Activated T-cell treated with anti-CD3 and anti-CD28 coated beads, Interleukin-2, amount 50 U/mL, for 72 hours (primary cell): Measurements from ENCODE around the gene HTR7. TPM values are rescaled to one million over a fixed set of nuclear protein-coding genes. Genes with fewer than 3 reads are reported as not detected.
A peak's percentile ranks its signal among the peaks of the same experiment; 100 is the strongest.
"Not testable (repeated sequence)": the region's sequence is repeated elsewhere in the genome, so short reads cannot be mapped to it uniquely, and the experiment has no call there.

ENCODE experiments used
- ATAC-seq, 2 donors: fragments of 150-1000 bp; cut with Tn5 transposase; replicated peaks in 1 of 2; 2 replicates each; pipeline ENCODE4 v1.10.0; 2021; ENCODE audit warnings: moderate library complexity in 2 of 2, mild to moderate bottlenecking in 1 of 2
- DNase-seq, 2 donors: peaks; one replicate each; pipeline ENCODE4 v3.0.0; 2021 to 2022; ENCODE audit warnings: mixed read lengths in 1 of 2
- H3K27ac Mint-ChIP-seq: one replicate; pipeline ENCODE4 v1.8.0; 2022; ENCODE audit warnings: mild to moderate bottlenecking, moderate library complexity, mixed read lengths
- H3K27me3 Mint-ChIP-seq: one replicate; pipeline ENCODE4 v1.8.0; 2022; ENCODE audit warnings: low read depth, mixed read lengths
- H3K36me3 Mint-ChIP-seq, 2 donors: one replicate each; pipeline ENCODE4 v1.8.0; 2022; ENCODE audit warnings: mixed read lengths in 2 of 2, mild to moderate bottlenecking in 1 of 2; ENCODE audit not compliant: insufficient read depth in 2 of 2
- H3K4me1 Mint-ChIP-seq: one replicate; pipeline ENCODE4 v1.8.0; 2022; ENCODE audit warnings: low read depth, mixed read lengths
- H3K4me3 Mint-ChIP-seq, 2 donors: one replicate each; pipeline ENCODE4 v1.8.0; 2022; ENCODE audit warnings: mild to moderate bottlenecking in 2 of 2, mixed read lengths in 2 of 2, moderate library complexity in 2 of 2
- H3K9me3 Mint-ChIP-seq, 2 donors: one replicate each; pipeline ENCODE4 v1.8.0; 2022; ENCODE audit warnings: mixed read lengths in 2 of 2
- total RNA-seq, 2 donors: library from RNA; stranded (reverse); gene quantifications; one replicate each; pipeline ENCODE4 v1.2.3, GENCODE V29; 2022

HTR7 gene
- total RNA-seq, 2 donors from 2014 or later: 0.09 to 0.10 TPM

DNA sequence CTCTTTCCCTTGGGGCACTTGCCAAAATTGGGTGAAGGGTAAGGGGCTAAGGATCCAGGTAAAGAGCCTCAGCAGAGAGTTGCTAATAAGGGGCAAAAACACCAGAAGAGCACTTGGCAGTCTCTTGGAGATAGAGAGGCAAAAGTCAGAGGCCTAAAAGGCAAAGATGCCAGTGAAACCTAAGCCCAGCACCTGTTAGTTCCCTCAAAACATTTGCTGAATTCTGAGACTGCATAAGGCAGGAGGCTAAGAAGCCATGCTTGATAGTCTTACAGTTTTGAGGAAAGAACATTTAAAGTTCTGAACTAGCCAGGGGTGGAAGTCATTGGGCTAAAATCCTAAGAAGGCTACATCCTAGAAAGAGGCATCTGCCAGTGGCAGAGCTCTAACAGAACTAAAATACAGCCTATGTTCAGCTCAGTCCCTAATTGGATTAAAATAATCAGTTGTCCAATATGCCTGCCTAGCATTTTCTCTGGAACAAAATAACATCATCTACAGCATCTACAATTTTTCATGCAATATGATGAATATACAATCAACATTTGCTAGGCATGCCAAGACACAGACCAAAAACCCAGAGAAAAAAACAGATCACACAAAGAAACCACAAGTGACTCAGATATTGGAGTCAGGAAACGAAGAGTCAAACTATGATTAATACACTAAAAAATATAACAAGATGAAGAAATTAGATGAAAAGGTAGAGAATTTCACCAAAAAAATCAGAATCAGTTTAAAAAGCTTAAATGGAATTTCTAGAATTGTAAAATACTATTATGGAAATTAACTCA lies 7.7 kb downstream of the HTR7 start:
- H3K4me3 Mint-ChIP-seq: no peak overlapping the region
- ATAC-seq (peak; percentile 26 to 44), DNase-seq (no peak)
- peaks cover 5 to 7% of the 10 kb centered on the region in 2 donors for H3K9me3 Mint-ChIP-seq
- no peak overlapping the region for H3K27ac Mint-ChIP-seq
- H3K4me1 Mint-ChIP-seq: peaks cover 16% of the 10 kb centered on the region
- H3K27me3 Mint-ChIP-seq: peaks cover 47% of the 10 kb centered on the region
- H3K36me3 Mint-ChIP-seq: peaks cover 13% of the 10 kb centered on the region in 2 donors

DNA sequence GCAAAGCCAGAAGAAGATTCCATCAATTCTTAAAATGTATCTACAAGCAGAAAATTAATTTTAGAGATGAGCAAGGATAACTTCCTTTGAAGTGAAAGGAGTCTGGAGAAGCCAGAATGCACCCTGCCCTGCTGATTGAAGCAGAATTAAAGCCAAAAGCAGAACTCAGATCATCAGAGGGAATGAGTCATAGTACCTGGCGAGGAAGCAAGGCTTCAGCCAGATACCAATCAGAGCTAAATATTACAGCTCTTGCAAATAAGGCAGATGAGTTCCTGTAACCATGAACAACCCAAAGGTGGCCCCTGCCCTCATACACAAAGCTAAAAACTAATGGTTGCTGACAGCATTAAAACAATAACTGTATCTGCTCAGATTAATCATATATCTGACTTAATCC lies 10.4 kb downstream of the HTR7 start:
- H3K36me3 Mint-ChIP-seq: peaks cover 13% of the 10 kb centered on the region in 2 donors
- no peak overlapping the region for H3K27ac Mint-ChIP-seq
- H3K4me3 Mint-ChIP-seq: no peak overlapping the region

DNA sequence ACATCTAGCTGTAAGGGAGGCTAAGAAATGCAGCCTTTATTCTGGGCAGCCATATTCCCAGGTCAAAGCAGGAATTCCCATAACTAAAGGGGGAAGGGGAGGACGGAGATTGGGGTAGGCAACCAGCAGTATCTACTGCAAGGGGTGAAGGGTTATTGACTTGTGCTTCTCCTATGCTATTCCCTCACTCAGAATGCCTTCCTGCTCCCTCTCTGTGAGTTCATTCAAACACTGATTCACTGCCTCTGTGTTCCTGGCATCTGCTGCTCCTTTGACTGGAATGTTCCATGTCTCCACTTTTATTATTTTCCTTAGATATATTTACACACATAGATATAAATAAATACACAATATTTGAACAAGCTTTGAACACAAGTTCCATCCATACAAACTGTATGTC lies 11.1 kb downstream of the HTR7 start:
- no peak overlapping the region for H3K27ac Mint-ChIP-seq
- peaks cover 11 to 13% of the 10 kb centered on the region in 2 donors for H3K36me3 Mint-ChIP-seq
- H3K9me3 Mint-ChIP-seq: peaks cover 5% of the 10 kb centered on the region in 2 donors
- H3K4me1 Mint-ChIP-seq: peaks cover 16% of the 10 kb centered on the region
- no peak overlapping the region for H3K4me3 Mint-ChIP-seq
- DNase-seq: no peak
- peaks cover 37% of the 10 kb centered on the region for H3K27me3 Mint-ChIP-seq
- ATAC-seq: no peak

More for the DNA sequence above, 10.4 kb downstream of the HTR7 start:
- H3K27me3 Mint-ChIP-seq: peaks cover 41% of the 10 kb centered on the region
- H3K9me3 Mint-ChIP-seq: peaks cover 5 to 7% of the 10 kb centered on the region in 2 donors
- ATAC-seq (peak; percentile 47 to 74), DNase-seq (no peak)
- peaks cover 16% of the 10 kb centered on the region for H3K4me1 Mint-ChIP-seq

DNA sequence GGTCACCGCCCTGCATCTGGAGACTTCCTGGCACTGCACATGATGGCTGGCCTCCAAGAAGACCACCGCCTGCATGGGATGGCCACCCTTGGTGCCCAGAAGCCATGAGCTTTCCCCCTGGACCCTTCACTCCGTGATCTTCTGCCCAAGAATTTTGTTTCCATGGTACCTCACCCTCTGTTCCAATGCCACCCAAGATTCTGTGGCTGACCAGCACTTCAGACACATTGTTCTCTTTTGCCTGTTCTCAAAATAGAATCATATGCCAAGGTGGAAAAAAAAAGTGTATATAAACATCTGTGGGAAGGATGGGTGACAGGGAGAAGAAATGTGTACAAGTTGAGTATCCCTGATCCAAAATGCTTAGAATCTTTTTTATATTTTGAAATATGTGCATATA lies 12.1 kb downstream of the HTR7 start:
- no peak for ATAC-seq
- Mint-ChIP-seq H3K9me3 (peaks cover 3 to 5% of the 10 kb centered on the region in 2 donors), H3K4me1 (peaks cover 16% of the 10 kb centered on the region), H3K27ac (no peak overlapping the region), H3K27me3 (peaks cover 37% of the 10 kb centered on the region), H3K4me3 (no peak overlapping the region), H3K36me3 (peaks cover 6 to 7% of the 10 kb centered on the region in 2 donors)
- DNase-seq: no peak

DNA sequence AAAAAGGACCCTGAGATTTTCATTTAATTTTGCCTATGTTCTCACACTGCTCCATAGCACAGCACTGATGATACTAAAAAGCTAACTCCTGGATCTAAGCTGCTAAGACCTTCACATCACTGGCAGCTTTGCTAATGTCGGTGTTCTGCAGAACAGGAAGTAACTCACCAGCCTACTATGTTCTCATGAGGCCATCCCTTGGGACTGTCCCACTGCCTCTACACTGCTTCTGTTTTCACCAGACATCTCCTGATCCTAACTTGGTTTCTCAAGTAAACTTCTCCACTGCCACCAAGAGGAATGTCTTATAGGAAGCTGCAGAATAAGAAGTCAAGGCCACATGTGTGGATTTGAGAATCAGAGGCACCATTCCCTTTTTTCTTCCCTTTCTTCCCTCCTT lies 15.1 kb downstream of the HTR7 start:
- Mint-ChIP-seq H3K27ac (no peak overlapping the region), H3K4me3 (no peak overlapping the region), H3K4me1 (peaks cover 8% of the 10 kb centered on the region), H3K27me3 (peaks cover 39% of the 10 kb centered on the region), H3K9me3 (no peaks in the 10 kb centered on the region), H3K36me3 (no peaks in the 10 kb centered on the region)
- DNase-seq (no peak), ATAC-seq (no peak)

DNA sequence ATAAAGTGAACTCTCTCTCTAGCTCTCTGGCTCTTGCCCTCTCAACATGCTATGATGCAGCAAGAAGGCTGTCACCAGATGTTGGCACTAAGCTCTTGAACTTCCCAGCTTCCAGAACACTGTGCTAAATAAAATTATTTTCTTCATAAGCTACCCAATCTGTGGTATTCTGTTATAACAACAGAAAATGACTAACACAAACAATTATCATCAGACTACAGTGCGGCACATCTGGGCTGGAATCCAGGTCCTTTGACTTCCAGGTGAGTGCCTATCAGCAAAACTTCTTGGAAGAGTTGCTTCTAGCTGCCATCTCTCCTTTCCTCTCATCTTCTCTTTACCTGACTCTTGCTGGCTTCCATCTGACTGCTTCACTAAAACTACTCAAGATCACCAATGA lies 20.4 kb downstream of the HTR7 start:
- H3K27ac Mint-ChIP-seq: no peak overlapping the region
- peaks cover 8% of the 10 kb centered on the region for H3K27me3 Mint-ChIP-seq
- no peaks in the 10 kb centered on the region for H3K4me1 Mint-ChIP-seq
- H3K9me3 Mint-ChIP-seq: no peaks in the 10 kb centered on the region
- DNase-seq: no peak
- H3K4me3 Mint-ChIP-seq: no peak overlapping the region
- ATAC-seq: no peak
- H3K36me3 Mint-ChIP-seq: no peaks in the 10 kb centered on the region

DNA sequence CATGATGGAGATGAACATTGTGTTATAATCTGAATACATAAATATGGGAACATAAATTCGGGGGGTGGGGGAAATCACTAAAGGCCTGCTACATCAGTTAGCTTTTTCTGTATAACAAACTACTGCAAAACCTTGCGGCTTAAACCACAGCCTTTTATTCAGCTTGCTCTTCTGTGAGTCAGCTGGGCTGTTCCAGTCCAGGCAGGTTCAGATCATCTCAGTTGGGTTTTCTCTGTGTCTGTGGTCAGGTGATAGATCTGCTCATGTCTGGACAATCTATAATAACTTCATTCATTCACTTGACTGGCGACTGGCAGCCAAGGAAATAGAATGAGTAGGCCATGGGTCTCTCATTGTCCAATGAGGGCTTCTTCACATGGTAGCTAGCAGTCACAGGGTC lies 23.5 kb downstream of the HTR7 start:
- DNase-seq (no peak), ATAC-seq (no peak)
- Mint-ChIP-seq H3K9me3 (no peaks in the 10 kb centered on the region), H3K27me3 (no peaks in the 10 kb centered on the region), H3K4me1 (no peaks in the 10 kb centered on the region), H3K36me3 (no peaks in the 10 kb centered on the region), H3K27ac (no peak overlapping the region), H3K4me3 (no peak overlapping the region)

DNA sequence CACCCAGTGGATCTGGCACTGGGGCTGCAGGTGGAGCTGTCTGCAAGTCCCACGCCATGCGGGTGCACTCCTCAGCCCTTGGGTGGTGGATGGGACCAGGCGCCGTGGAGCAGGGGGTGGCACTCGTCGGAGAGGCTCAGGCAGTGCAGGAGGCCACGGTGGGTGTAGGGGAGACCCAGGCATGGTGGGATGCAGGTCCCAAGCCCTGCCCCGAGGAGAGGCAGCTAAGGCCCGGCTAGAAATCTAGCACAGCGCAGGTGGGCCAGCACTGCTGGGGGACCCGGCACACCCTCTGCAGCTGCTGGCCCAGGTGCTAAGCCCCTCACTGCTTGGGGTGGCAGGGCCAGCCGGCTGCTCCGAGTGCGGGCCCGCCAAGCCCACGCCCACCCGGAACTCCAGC lies 25.7 kb downstream of the HTR7 start:
- Mint-ChIP-seq H3K4me3 (no peak overlapping the region), H3K27ac (no peak overlapping the region), H3K9me3 (no peaks in the 10 kb centered on the region), H3K4me1 (no peaks in the 10 kb centered on the region), H3K36me3 (no peaks in the 10 kb centered on the region), H3K27me3 (peaks cover 6% of the 10 kb centered on the region)
- DNase-seq (no peak), ATAC-seq (no peak)

DNA sequence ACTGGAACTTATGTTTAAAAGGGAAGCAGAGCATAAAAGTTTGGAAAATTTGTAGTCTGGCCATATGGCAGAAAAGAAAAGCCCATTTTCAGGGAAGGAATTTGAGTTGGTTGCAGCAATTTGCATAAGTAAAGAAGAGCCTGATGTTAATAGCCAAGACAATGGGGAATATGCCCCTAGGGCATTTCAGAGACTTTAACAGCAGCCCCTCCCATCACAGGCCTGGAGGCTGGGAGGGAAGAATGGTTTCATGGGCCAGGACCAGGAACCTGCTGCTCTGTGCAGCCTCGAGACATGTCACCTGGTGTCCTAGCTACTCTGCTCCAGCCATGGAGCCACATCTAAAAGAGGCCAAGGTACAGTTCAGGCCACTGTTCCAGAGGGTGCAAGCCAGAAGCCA lies 35.3 kb downstream of the HTR7 start:
- Mint-ChIP-seq H3K27ac (no peak overlapping the region), H3K9me3 (peaks cover 8 to 10% of the 10 kb centered on the region in 2 donors), H3K4me1 (no peaks in the 10 kb centered on the region), H3K27me3 (peaks cover 34% of the 10 kb centered on the region), H3K36me3 (peaks cover 2 to 5% of the 10 kb centered on the region in 2 donors), H3K4me3 (no peak overlapping the region)
- no peak for DNase-seq
- no peak for ATAC-seq

DNA sequence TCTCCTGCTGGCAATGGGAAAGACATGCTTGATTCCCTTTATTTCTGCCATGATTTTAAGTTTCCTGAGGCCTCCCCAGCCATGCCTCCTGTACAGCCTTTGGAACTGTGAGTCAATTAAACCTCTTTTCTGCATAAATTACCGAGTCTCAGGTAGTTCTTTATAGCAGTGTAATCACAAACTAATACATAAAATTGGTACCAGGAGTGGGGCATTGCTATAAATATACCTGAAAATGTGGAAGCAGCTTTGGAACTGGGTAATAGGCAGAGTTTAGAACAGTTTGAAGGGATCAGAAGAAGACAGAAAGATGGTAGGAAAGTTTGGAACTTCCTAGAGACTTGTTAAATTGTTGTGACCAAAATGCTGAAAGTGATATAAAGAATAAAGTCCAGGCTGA lies 36.0 kb downstream of the HTR7 start:
- H3K9me3 Mint-ChIP-seq, H3K4me3 Mint-ChIP-seq, ATAC-seq, H3K36me3 Mint-ChIP-seq, H3K27ac Mint-ChIP-seq, DNase-seq, H3K4me1 Mint-ChIP-seq: not testable (repeated sequence)
- H3K27me3 Mint-ChIP-seq: peaks cover 34% of the 10 kb centered on the region

DNA sequence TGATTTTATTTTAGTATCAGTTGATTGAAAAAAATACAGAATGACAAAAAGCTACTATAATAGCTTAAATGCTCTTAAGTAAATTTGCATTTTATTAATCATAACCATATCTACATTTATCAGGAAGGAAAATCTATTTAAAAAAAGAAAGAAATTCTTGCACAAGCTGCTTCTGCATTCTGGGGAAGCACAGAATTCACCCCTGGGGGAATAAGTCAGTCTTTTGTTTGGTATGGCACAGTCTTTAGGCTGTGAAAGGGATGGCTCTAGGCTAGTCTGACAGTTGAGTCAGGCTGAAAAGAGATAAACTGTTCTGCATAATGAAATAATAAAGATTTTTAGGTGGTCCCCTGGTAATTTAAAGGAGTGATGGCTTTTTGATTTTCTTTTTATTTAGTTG lies 37.9 kb downstream of the HTR7 start:
- ATAC-seq: no peak
- Mint-ChIP-seq H3K4me3 (no peak overlapping the region), H3K36me3 (peaks cover 0 to 5% of the 10 kb centered on the region in 2 donors), H3K27me3 (peaks cover 22% of the 10 kb centered on the region), H3K27ac (no peak overlapping the region), H3K9me3 (peaks cover 7 to 10% of the 10 kb centered on the region in 2 donors), H3K4me1 (no peaks in the 10 kb centered on the region)
- no peak for DNase-seq

DNA sequence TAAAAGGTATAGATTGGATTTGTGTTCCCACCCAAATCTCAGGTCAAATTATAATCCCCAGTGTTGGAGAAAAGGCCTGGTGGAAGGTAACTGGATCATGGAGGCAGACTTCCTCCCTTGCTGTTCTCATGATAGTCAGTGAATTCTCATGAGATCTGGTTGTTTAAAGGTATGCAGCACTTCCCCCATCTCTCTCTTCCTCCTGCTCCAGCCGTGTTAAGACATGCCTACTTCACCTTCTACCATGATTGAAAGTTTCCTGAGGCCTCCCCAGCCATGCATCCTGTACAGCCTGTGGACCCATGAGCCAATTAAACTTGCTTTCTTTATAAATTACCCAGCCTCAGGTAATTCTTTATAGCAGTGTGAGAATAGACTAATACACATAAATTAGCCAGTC lies 39.1 kb downstream of the HTR7 start:
- H3K27ac Mint-ChIP-seq: no peak overlapping the region
- DNase-seq: no peak
- H3K36me3 Mint-ChIP-seq: peaks cover 0 to 5% of the 10 kb centered on the region in 2 donors
- no peak overlapping the region for H3K4me3 Mint-ChIP-seq
- H3K27me3 Mint-ChIP-seq: peaks cover 21% of the 10 kb centered on the region
- H3K4me1 Mint-ChIP-seq: no peaks in the 10 kb centered on the region
- no peak for ATAC-seq
- peaks cover 7 to 10% of the 10 kb centered on the region in 2 donors for H3K9me3 Mint-ChIP-seq

DNA sequence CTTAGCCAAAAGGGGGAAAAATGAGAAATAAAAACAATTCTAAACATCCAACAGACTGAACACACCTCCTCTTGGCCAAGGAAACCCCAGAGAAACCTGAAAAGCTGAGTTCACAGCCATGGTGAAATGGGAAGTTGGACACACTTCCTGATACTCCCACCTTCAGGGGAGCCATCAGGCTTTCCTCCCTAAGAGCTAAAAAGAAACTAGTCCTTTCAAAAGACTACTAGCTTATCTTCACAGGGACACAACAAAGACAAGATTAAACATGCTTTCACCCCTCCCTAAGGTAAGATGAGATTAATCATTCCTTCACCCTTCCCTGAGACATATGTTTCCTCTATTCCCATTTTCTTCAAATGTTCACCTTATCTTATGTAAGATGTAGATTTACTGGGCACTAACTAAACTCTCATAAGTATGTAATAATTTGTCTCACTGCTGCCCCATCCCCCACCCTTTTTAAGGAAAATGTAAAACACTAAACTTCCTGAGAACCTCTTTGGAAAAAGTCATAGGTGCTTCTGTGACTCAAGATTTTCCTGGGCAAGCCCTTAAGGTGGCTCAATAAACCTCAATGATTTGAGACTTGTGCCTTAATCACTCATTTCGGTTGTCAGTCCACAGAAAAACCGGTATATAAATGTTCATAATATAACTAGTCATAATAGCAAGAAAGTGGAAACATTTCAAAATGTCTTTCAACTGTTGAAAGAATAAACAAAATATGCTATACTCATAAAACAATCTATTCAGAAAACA lies 40.5 kb downstream of the HTR7 start:
- Mint-ChIP-seq H3K4me3 (no peak overlapping the region), H3K27ac (no peak overlapping the region), H3K9me3 (peaks cover 5 to 8% of the 10 kb centered on the region in 2 donors), H3K36me3 (peaks cover 0 to 3% of the 10 kb centered on the region in 2 donors), H3K27me3 (peaks cover 13% of the 10 kb centered on the region), H3K4me1 (no peaks in the 10 kb centered on the region)
- ATAC-seq: no peak
- no peak for DNase-seq
